K562 (cell line): ENCODE measurements around the gene DOCK3. TPM values are rescaled to one million over a fixed set of nuclear protein-coding genes. Genes with fewer than 3 reads are reported as not detected.

ENCODE experiments used
- ATAC-seq: fragments of 200-7000 bp; cut with Tn5 transposase; 3 replicates; pipeline ENCODE4 v1.9.1; 2020; ENCODE audit warnings: moderate library complexity
- BruUV-seq: library from RNA; stranded (reverse); fragments of 400-500 nt; replicated peaks from 2 replicates; lab custom pipeline; 2021; lab: Mats Ljungman, UMichigan
- CTCF ChIA-PET: fragments of 300-600 bp; formaldehyde crosslinking; extraction: SDS; loops from one replicate; lab custom pipeline; 2021; ENCODE audit warnings: low intra/inter-chr PET ratio; lab: Yijun Ruan, JAX
- POLR2A ChIA-PET: fragments of 300-600, 350-650 bp; sonication (Branson Sonifier 250); formaldehyde crosslinking; extraction: SDS; loops from one replicate; lab custom pipeline; 2021; ENCODE audit warnings: antibody characterized with exemption, inconsistent platforms; lab: Yijun Ruan, JAX
- DNase-seq, 4 experiments: peaks; one replicate each; pipeline versions ENCODE4 v3.0.0 to v3.0.0-alpha.2; 2011 to 2018; ENCODE audit warnings: low spot score in 3 of 4, mixed read lengths in 3 of 4; ENCODE audit errors: extremely low read depth in 1 of 4
- FAIRE-seq: peaks from 2 replicates; lab custom pipeline; 2011; peaks lifted over from hg19 to GRCh38; lab: Jason Lieb, UNC
- H2AFZ ChIP-seq: 2 replicates; pipeline ENCODE4 v1.6.0; 2011; ENCODE audit warnings: low read depth, low read length, control low read depth, inconsistent platforms
- H3K27ac ChIP-seq: fragments of 200-600 bp; 3 replicates; pipeline ENCODE4 v1.8.0; 2011; ENCODE audit warnings: low read depth, mild to moderate bottlenecking, control low read depth, inconsistent platforms, low read length, moderate library complexity, mixed read lengths; ENCODE audit errors: extremely low read depth
- H3K27me3 ChIP-seq, 2 experiments: fragments of 300-600 bp in 1 of 2; 2 replicates in 1 of 2; 3 replicates in 1 of 2; pipeline versions ENCODE4 v1.6.0 to v1.8.0; 2011; ENCODE audit warnings: inconsistent platforms in 2 of 2, low read length in 2 of 2, mild to moderate bottlenecking in 1 of 2, mixed read lengths in 1 of 2, moderate library complexity in 1 of 2; ENCODE audit not compliant: control insufficient read depth in 2 of 2, insufficient read depth in 2 of 2
- H3K36me3 ChIP-seq: fragments of 300-600 bp; 3 replicates; pipeline ENCODE4 v1.8.0; 2011; ENCODE audit warnings: mild to moderate bottlenecking, low read length, inconsistent platforms; ENCODE audit not compliant: control insufficient read depth, insufficient read depth
- H3K4me1 ChIP-seq, 2 experiments: fragments of 200-600 bp in 1 of 2; replicated peaks in 1 of 2; 2 replicates in 1 of 2; 3 replicates in 1 of 2; pipeline versions ENCODE4 v1.5.1 to v1.8.0; 2011; ENCODE audit warnings: inconsistent platforms in 2 of 2, low read length in 2 of 2, mild to moderate bottlenecking in 1 of 2, mixed read lengths in 1 of 2, moderate library complexity in 1 of 2; ENCODE audit not compliant: control insufficient read depth in 2 of 2, insufficient read depth in 2 of 2
- H3K4me2 ChIP-seq: 2 replicates; pipeline ENCODE4 v1.6.1; 2011; ENCODE audit warnings: low read length, control low read depth, inconsistent platforms, mixed read lengths; ENCODE audit not compliant: insufficient read depth
- H3K4me3 ChIP-seq: fragments of 200-600 bp; sonication (generic), shearing (Covaris generic); 2 replicates; pipeline ENCODE4 v1.5.1; 2016; ENCODE audit warnings: control low read depth, inconsistent platforms
- H3K79me2 ChIP-seq: fragments of 200-600 bp; 3 replicates; pipeline ENCODE4 v1.8.0; 2011; ENCODE audit warnings: low read length, inconsistent platforms; ENCODE audit not compliant: control insufficient read depth, insufficient read depth
- H3K9ac ChIP-seq, 2 experiments: 2 replicates each; pipeline versions ENCODE4 v1.6.0 to v1.6.1; 2011; ENCODE audit warnings: low read depth in 2 of 2, low read length in 2 of 2, control low read depth in 1 of 2, inconsistent platforms in 1 of 2, mild to moderate bottlenecking in 1 of 2, mixed read lengths in 1 of 2; ENCODE audit not compliant: insufficient read depth in 1 of 2
- H3K9me1 ChIP-seq: one replicate; pipeline ENCODE4 v1.6.0; 2011; ENCODE audit warnings: inconsistent platforms, mild to moderate bottlenecking, low read length, moderate library complexity; ENCODE audit not compliant: control insufficient read depth, insufficient read depth
- H3K9me3 ChIP-seq: replicated peaks from 2 replicates; pipeline ENCODE4 v1.5.1; 2011; ENCODE audit warnings: low read depth, low read length, inconsistent platforms; ENCODE audit not compliant: control insufficient read depth, insufficient read depth
- H4K20me1 ChIP-seq: replicated peaks from 2 replicates; pipeline ENCODE4 v1.6.1; 2011; ENCODE audit warnings: low read length, inconsistent platforms, mixed read lengths; ENCODE audit not compliant: control insufficient read depth, insufficient read depth
- FOXP1 ChIP-seq: sonication (generic); formaldehyde crosslinking; IDR thresholded peaks from 2 replicates; pipeline ENCODE4 v1.8.0; 2022; ENCODE audit warnings: mild to moderate bottlenecking, missing genetic modification reagents
- GTF2E2 ChIP-seq: fragments of 200-800 bp; sonication (Bioruptor generic); IDR thresholded peaks from 2 replicates; pipeline ENCODE4 v1.6.1; 2016; ENCODE audit warnings: missing genetic modification characterization, missing compliant biosample characterization
- HCFC1 ChIP-seq: IDR thresholded peaks from 2 replicates; pipeline ENCODE4 v1.6.1; 2012; ENCODE audit warnings: low read depth, low read length, improper control_type of control experiment
- MCM3 ChIP-seq: fragments of 450-650 bp; IDR thresholded peaks from 2 replicates; pipeline ENCODE4 v1.6.1; 2016
- MYNN ChIP-seq, 2 experiments: sonication (generic); formaldehyde crosslinking in 1 of 2; IDR thresholded peaks; 2 replicates each; pipeline versions ENCODE4 v1.5.0 to v1.6.1; 2016 to 2020; ENCODE audit warnings: antibody characterized with exemption in 1 of 2, missing genetic modification reagents in 1 of 2
- NRF1 ChIP-seq, 2 experiments: fragments of 450-650 bp; IDR thresholded peaks in 1 of 2; conservative IDR thresholded peaks in 1 of 2; 2 replicates each; pipeline ENCODE4 v1.6.1; 2014; ENCODE audit warnings: mild to moderate bottlenecking in 2 of 2
- PML ChIP-seq: IDR thresholded peaks from 2 replicates; pipeline ENCODE4 v1.6.1; 2012; ENCODE audit warnings: low read length, inconsistent platforms
- PTTG1 ChIP-seq: fragments of 450-650 bp; IDR thresholded peaks from 2 replicates; pipeline ENCODE4 v1.6.1; 2016; ENCODE audit warnings: low read depth, mild to moderate bottlenecking, missing genetic modification characterization, missing compliant biosample characterization
- SIX5 ChIP-seq, 2 experiments: IDR thresholded peaks; 2 replicates each; pipeline ENCODE4 v1.6.1; 2011; ENCODE audit warnings: low read length in 2 of 2, borderline replicate concordance in 1 of 2, low read depth in 1 of 2, mild to moderate bottlenecking in 1 of 2, moderate library complexity in 1 of 2; ENCODE audit not compliant: insufficient read depth in 1 of 2
- TARDBP ChIP-seq: fragments of 450-650 bp; IDR thresholded peaks from 2 replicates; pipeline ENCODE4 v1.6.1; 2016
- ZFX ChIP-seq: sonication (generic); formaldehyde crosslinking; IDR thresholded peaks from 2 replicates; pipeline ENCODE4 v1.8.0; 2022; ENCODE audit warnings: mild to moderate bottlenecking, missing genetic modification reagents, moderate library complexity
- ZNF551 ChIP-seq: fragments of 250-450 bp; sonication (Bioruptor Pico); IDR thresholded peaks from 2 replicates; pipeline ENCODE4 v1.5.0; 2021; ENCODE audit warnings: mild to moderate bottlenecking, moderate library complexity
- ZNF717 ChIP-seq: fragments of 250-450 bp; sonication (Bioruptor Pico); IDR thresholded peaks from 2 replicates; pipeline ENCODE4 v1.5.0; 2021
- WGBS: fragments of 100-300 bp; shearing (Covaris generic); methylation state at CpG from one replicate; pipeline ENCODE4 v1.1.6; 2016; ENCODE audit warnings: low coverage, mixed read lengths; ENCODE audit not compliant: insufficient coverage; ENCODE audit errors: missing lambda C conversion rate; 5-methylcytosine and 5-hydroxymethylcytosine counted together
- in situ Hi-C: fragments of 300-500 bp; cut with MboI; formaldehyde crosslinking; loops from 4 replicates; pipeline ENCODE4 v1.15.0; 2018; ENCODE audit warnings: inconsistent platforms, mixed read lengths
- intact Hi-C: fragments of 100-400 bp; cut with micrococcal nuclease; formaldehyde crosslinking; loops from 2 replicates; pipeline ENCODE4 v1.14.2; 2022
- polyA plus RNA-seq, 8 experiments: library from polyadenylated mRNA; depleted of rRNA in 4 of 8; stranded (reverse) in 5 of 8; unstranded in 3 of 8; fragments of >200 nt; fragmentation: Nextera tagmentation in 2 of 8; fragmentation: Illumina TruSeq in 1 of 8; extraction: Ambion mirVana in 2 of 8; extraction: Trizol in 1 of 8; gene quantifications; 2 replicates each; pipeline versions ENCODE4 v1.2.1 to v1.2.3, GENCODE V29; 2011 to 2014; ENCODE audit warnings: inconsistent platforms in 1 of 8, missing spikeins in 1 of 8
- total RNA-seq, 7 experiments: library from RNA; depleted of rRNA in 6 of 7; stranded (reverse); fragments of >200 nt in 6 of 7; fragmentation: Illumina TruSeq in 2 of 7; extraction: Trizol in 2 of 7; gene quantifications; 2 replicates each; pipeline versions ENCODE4 v1.2.1 to v1.2.3, GENCODE V29; 2011 to 2021; ENCODE audit warnings: low replicate concordance in 1 of 7
- TF ChIP-seq, protein P1 (sequence below): sonication (generic); formaldehyde crosslinking; IDR thresholded peaks from 2 replicates; pipeline ENCODE4 v1.8.0; 2022; ENCODE audit warnings: mild to moderate bottlenecking, missing genetic modification reagents
- TF ChIP-seq, protein P2 (sequence below): fragments of 450-650 bp; IDR thresholded peaks from 2 replicates; pipeline ENCODE4 v1.6.1; 2018; ENCODE audit warnings: mild to moderate bottlenecking, low read depth; ENCODE audit not compliant: partially characterized antibody
- TF ChIP-seq, protein P3 (sequence below): fragments of 450-650 bp; formaldehyde crosslinking; IDR thresholded peaks from 2 replicates; pipeline ENCODE4 v1.4.0; 2020; ENCODE audit warnings: mild to moderate bottlenecking
- TF ChIP-seq, protein P4 (sequence below): sonication (generic); formaldehyde crosslinking; IDR thresholded peaks from 2 replicates; pipeline ENCODE4 v1.8.0; 2022; ENCODE audit warnings: missing genetic modification reagents, mild to moderate bottlenecking, borderline replicate concordance
- TF ChIP-seq, protein P5 (sequence below), 2 experiments: fragments of 250-450 bp in 1 of 2; fragments of 450-650 bp in 1 of 2; sonication (Bioruptor Pico) in 1 of 2; IDR thresholded peaks; 2 replicates each; pipeline versions ENCODE4 v1.6.1 to v1.8.0; 2016 to 2021; ENCODE audit warnings: mild to moderate bottlenecking in 2 of 2, moderate library complexity in 2 of 2, missing compliant biosample characterization in 1 of 2, missing genetic modification characterization in 1 of 2

Gene DOCK3
- total and polyA plus RNA-seq, 9 of the 15 experiments (the other 6 are each of a cell fraction or from before 2014, with no cell fraction given) = under 0.01 to 0.03 (median 0.01) TPM; not detected in 4

DNA sequence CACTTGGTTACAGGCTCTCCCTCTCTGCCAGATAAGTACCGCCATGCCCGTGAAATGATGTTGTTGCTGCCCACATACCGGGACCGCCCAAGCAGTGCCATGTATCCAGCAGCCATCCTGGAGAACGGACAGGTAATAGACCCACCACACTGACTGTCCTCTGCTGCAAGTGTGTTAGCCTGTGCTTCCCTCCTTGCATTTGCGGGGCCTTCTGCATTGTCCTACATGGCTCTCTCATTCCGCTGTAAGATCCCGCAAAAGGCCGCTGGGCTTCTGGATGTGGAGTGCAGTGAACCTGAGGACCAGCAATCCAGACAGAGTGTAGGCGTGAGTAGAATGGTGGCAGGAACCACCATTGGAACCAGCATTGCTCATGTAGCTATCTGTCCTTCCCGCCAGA, 699.7 kb downstream of the DOCK3 start:
- no peak for DNase-seq

More for the DNA sequence above, 699.7 kb downstream of the DOCK3 start:
- ChIA-PET POLR2A (no interaction called here), CTCF (no interaction called here)
- Histone ChIP-seq H3K9ac (no peak overlapping the region), H3K4me1 (no peaks in the 10 kb centered on the region; a peak in 2 of 5 replicates), H3K9me1 (no peaks in the 10 kb centered on the region), H3K4me2 (no peak overlapping the region), H3K36me3 (no peaks in the 10 kb centered on the region), H3K9me3 (no peaks in the 10 kb centered on the region), H2AFZ (no peak overlapping the region), H3K27ac (no peak overlapping the region), H3K4me3 (no peak overlapping the region), H3K27me3 (peaks cover 13 to 57% of the 10 kb centered on the region in 2 experiments), H3K79me2 (no peaks in the 10 kb centered on the region), H4K20me1 (no peaks in the 10 kb centered on the region)
- WGBS = 0% methylated on average over 11 of the region's 11 CpGs
- no TSS peak for BruUV-seq
- TF ChIP-seq, protein P1, sequence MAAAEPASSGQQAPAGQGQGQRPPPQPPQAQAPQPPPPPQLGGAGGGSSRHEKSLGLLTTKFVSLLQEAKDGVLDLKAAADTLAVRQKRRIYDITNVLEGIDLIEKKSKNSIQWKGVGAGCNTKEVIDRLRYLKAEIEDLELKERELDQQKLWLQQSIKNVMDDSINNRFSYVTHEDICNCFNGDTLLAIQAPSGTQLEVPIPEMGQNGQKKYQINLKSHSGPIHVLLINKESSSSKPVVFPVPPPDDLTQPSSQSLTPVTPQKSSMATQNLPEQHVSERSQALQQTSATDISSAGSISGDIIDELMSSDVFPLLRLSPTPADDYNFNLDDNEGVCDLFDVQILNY (CRISPR knock-in tag) = no peak
- TF ChIP-seq PTTG1 (tag) (no peak), FOXP1 (no peak), PML (no peak), GTF2E2 (tag) (no peak), ZNF551 (CRISPR knock-in tag) (no peak), MYNN (IDR thresholded peaks at IDR 0.05) (no peak), MYNN (CRISPR knock-in tag; IDR thresholded peaks at IDR 0.05) (no peak), NRF1 (conservative IDR thresholded peaks at IDR 0.05 in 1 of 2, IDR thresholded peaks at IDR 0.05 in 1 of 2) (no peak), ZFX (CRISPR knock-in tag) (no peak), MCM3 (no peak), SIX5 (IDR thresholded peaks at IDR 0.05; ENCODE audit: borderline replicate concordance in 1 of 2, insufficient read depth in 1 of 2, low read depth in 1 of 2, low read length in 2 of 2) (no peak), HCFC1 (no peak), TARDBP (no peak), ZNF717 (CRISPR knock-in tag) (no peak)
- TF ChIP-seq, protein P2, sequence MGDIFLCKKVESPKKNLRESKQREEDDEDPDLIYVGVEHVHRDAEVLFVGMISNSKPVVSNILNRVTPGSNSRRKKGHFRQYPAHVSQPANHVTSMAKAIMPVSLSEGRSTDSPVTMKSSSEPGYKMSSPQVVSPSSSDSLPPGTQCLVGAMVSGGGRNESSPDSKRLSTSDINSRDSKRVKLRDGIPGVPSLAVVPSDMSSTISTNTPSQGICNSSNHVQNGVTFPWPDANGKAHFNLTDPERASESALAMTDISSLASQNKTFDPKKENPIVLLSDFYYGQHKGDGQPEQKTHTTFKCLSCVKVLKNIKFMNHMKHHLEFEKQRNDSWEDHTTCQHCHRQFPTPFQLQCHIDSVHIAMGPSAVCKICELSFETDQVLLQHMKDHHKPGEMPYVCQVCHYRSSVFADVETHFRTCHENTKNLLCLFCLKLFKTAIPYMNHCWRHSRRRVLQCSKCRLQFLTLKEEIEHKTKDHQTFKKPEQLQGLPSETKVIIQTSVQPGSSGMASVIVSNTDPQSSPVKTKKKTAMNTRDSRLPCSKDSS = no peak
- TF ChIP-seq, protein P3, sequence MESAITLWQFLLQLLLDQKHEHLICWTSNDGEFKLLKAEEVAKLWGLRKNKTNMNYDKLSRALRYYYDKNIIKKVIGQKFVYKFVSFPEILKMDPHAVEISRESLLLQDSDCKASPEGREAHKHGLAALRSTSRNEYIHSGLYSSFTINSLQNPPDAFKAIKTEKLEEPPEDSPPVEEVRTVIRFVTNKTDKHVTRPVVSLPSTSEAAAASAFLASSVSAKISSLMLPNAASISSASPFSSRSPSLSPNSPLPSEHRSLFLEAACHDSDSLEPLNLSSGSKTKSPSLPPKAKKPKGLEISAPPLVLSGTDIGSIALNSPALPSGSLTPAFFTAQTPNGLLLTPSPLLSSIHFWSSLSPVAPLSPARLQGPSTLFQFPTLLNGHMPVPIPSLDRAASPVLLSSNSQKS = no peak
- TF ChIP-seq, protein P4, sequence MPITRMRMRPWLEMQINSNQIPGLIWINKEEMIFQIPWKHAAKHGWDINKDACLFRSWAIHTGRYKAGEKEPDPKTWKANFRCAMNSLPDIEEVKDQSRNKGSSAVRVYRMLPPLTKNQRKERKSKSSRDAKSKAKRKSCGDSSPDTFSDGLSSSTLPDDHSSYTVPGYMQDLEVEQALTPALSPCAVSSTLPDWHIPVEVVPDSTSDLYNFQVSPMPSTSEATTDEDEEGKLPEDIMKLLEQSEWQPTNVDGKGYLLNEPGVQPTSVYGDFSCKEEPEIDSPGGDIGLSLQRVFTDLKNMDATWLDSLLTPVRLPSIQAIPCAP (CRISPR knock-in tag) = no peak
- TF ChIP-seq, protein P5, sequence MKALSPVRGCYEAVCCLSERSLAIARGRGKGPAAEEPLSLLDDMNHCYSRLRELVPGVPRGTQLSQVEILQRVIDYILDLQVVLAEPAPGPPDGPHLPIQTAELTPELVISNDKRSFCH (CRISPR knock-in tag; IDR thresholded peaks at IDR 0.05) = no peak
- TF ChIP-seq, protein P5 (tag; IDR thresholded peaks at IDR 0.05) = no peak
- ATAC-seq (no peak), FAIRE-seq (no peak)
- intact Hi-C loops = loop anchor here (5.0 to 10.0 kb wide), 2 partner anchors 272 to 700 kb away; partner anchors contain the start of gene DOCK3
- in situ Hi-C loops = loop anchor here (10.0 kb wide), 1 partner anchor 270 kb away; no protein-coding TSS in a partner anchor
